ENCODE data around the gene ZBTB18. TPM values are rescaled to one million over a fixed set of nuclear protein-coding genes. Genes with fewer than 3 reads are reported as not detected.

ZBTB18 gene
- total RNA-seq, 1 experiment from 2014 or later, result 12.1 TPM

GRCh38 chr1:244068567-244068966 lies 17.5 kb downstream of the ZBTB18 start:
- no peak overlapping the region for H3K14ac ChIP-seq (ENCODE audit: insufficient read depth, low read length)
- Mint-ChIP-seq H3K4me3 (no peak overlapping the region), H3K27me3 (ENCODE audit: low read depth) (peaks cover 4% of the 10 kb centered on the region), H3K27ac (no peak overlapping the region), H3K4me1 (peaks cover 13 to 14% of the 10 kb centered on the region in 2 experiments), H3K9me3 (no peaks in the 10 kb centered on the region; a peak in 1 of 5 replicates), H3K36me3 (ENCODE audit: insufficient read depth in 1 of 3, low read depth in 3 of 3) (no peaks in the 10 kb centered on the region)
- DNase-seq, result no peak
- no peak overlapping the region for H2BK120ac ChIP-seq (ENCODE audit: low read depth, low read length, poor library complexity, severe bottlenecking)
- WGBS (ENCODE audit: extremely low coverage, insufficient read length, low lambda C conversion rate), result no CpG with 5 or more reads among the region's 6 CpGs
- no peaks in the 10 kb centered on the region; the same call in 1 of the 2 replicates for H3K4me1 ChIP-seq (ENCODE audit: insufficient read depth, low read length)
- H3K56ac ChIP-seq (ENCODE audit: insufficient read length, low read depth, low read length), result no peak overlapping the region
- H3K23ac ChIP-seq (ENCODE audit: insufficient read length, low read depth, low read length), result no peak overlapping the region
- TF ChIP-seq CTCF (conservative IDR thresholded peaks at IDR 0.05), result no peak
- no peak overlapping the region for H2BK12ac ChIP-seq (ENCODE audit: insufficient read length, low read depth, low read length)
- no peaks in the 10 kb centered on the region for H3K79me2 ChIP-seq (ENCODE audit: insufficient read depth, low read length)
- H2BK20ac ChIP-seq (ENCODE audit: low read depth, low read length, poor library complexity, severe bottlenecking), result no peak overlapping the region
- H3K4ac ChIP-seq (ENCODE audit: low read depth, low read length), result no peak overlapping the region
- H3K27ac ChIP-seq (ENCODE audit: insufficient read length, low read depth, low read length), result no peak overlapping the region
- no peaks in the 10 kb centered on the region for H4K20me1 ChIP-seq (ENCODE audit: control insufficient read depth, insufficient read depth, insufficient read length)
- no peak overlapping the region for H2AK5ac ChIP-seq (ENCODE audit: insufficient read length, low read length)
- H3K9ac ChIP-seq (ENCODE audit: extremely low read depth, insufficient read length, low read length), result no peak overlapping the region
- H3K79me1 ChIP-seq (ENCODE audit: insufficient read depth, low read depth, low read length, poor library complexity, severe bottlenecking), result no peaks in the 10 kb centered on the region
- H2BK15ac ChIP-seq (ENCODE audit: low read depth, low read length), result no peak overlapping the region
- no peak overlapping the region for H3K4me2 ChIP-seq (ENCODE audit: insufficient read depth, insufficient read length, low read length)
- H3K18ac ChIP-seq (ENCODE audit: insufficient read length, low read depth, low read length), result no peak overlapping the region
- H4K91ac ChIP-seq (ENCODE audit: insufficient read length, low read depth, low read length), result no peak overlapping the region
- H3K27me3 ChIP-seq (ENCODE audit: insufficient read depth, low read length), result no peaks in the 10 kb centered on the region
- H4K5ac ChIP-seq (ENCODE audit: insufficient read length, low read depth, low read length), result no peak overlapping the region
- H3K23me2 ChIP-seq (ENCODE audit: insufficient read length, low read depth, low read length, poor library complexity, severe bottlenecking), result no peaks in the 10 kb centered on the region
- H2AFZ ChIP-seq (ENCODE audit: low read length), result no peak overlapping the region
- no peak overlapping the region for H3T11ph ChIP-seq (ENCODE audit: low read length)
- H4K8ac ChIP-seq (replicated peaks; ENCODE audit: insufficient read length, low read depth, low read length), result no peak overlapping the region
- H2BK5ac ChIP-seq (ENCODE audit: insufficient read length, low read length), result no peak overlapping the region
- H3K9me3 ChIP-seq (ENCODE audit: control insufficient read depth, low read depth, low read length), result no peaks in the 10 kb centered on the region

Measured in H9 (cell line).